ENCODE data around the gene ATXN7L1.

ATXN7L1 gene

DNA sequence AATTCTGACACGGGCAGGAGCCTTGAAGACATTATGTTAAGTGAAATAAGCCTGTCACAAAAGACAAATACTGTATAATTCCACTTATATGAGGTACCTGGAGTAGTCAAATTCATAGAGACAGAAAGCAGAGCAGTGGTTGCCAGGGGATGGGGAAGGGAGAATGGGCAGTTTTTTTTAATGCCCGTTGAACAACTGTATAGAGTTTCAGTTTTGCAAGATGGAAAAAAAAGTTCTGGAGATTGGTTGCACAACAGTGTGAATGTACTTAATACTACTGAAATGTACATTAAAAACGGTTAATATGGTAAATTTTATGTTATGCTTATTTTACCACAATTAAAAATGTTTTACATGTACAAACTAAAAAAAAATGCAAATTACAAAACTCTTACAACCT lies 231.5 kb downstream of the ATXN7L1 start:
- DNase-seq, result no peak
- no peak for ATAC-seq

DNA sequence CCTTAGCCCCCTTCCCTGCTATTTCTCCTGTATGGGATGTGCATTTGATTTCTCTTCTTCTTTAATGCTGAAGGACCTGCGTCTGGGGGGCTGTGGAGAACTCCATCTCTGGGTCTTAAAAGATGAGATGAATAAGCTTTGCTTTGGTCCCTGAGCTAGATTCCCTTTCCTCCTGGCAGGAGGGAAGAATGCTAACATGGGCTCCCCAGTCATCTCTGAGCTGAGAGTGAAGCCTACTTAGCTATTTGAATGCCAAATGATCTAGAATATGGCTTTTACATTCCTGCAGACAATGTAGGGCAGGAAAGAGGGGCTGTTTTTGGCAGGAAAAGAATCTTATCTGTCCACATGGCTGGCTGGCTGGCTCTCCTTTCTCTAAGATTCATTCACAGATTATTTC lies 232.5 kb downstream of the ATXN7L1 start:
- DNase-seq (no peak), ATAC-seq (no peak)

DNA sequence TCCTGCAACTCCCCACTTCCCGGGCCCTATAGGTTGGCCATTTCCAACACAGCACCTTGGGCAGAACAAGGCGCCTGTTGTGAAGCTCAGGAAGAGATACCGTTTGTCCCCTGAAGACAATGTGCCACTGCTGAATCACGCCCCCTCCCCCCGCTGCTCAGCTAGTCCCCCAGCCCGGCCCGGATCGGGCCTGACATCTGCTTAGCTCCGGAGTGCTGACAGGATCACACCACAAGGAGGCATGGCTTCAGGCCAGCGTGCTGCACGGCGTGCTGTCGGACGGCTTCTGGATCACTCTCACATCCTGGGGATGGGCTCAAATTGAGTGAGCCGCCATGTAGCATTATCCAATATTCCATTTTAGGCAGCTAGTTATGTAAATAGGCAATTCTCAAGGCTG lies 233.0 kb downstream of the ATXN7L1 start:
- no peak for ATAC-seq
- DNase-seq, result no peak

GRCh38 chr7:105642264-105642663 lies 234.1 kb downstream of the ATXN7L1 start:
- no peak for ATAC-seq

GRCh38 chr7:105640956-105641810 lies 235.2 kb downstream of the ATXN7L1 start:
- no peak for DNase-seq
- ATAC-seq, result no peak

More at GRCh38 chr7:105642264-105642663, 234.1 kb downstream of the ATXN7L1 start:
- DNase-seq, result no peak

GRCh38 chr7:105639667-105640493 lies 236.5 kb downstream of the ATXN7L1 start:
- no peak for ATAC-seq

DNA sequence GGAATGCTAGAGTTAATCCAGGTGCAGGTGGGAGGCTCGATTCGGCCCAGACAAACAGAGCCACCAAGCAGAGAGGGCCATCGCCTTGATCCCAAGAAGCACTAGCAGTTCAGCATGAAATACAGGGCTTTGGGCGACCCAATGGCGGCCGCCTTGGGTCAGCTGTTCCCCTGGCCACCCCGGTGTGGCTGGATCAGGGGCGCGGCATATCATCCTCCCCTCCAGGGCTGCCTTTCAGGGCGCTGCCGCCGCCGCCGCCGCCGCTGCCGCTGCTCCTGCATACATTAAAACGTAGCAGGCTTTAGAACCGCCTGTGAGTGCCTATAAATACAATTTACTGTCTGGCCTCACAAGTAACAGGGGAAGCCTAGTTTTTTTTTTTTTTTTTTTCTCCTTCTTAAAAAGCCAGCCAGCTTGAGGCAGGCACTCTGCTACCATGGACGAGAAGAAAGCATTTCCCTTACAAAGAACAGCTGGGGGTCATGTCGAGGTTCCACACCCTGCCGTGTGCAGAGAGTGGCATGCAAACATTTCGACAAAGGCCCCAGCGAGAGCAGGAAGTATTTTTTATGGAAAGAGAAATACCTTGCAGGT lies 237.4 kb downstream of the ATXN7L1 start:
- no peak for ATAC-seq
- no peak for DNase-seq

More at GRCh38 chr7:105639667-105640493, 236.5 kb downstream of the ATXN7L1 start:
- no peak for DNase-seq

DNA sequence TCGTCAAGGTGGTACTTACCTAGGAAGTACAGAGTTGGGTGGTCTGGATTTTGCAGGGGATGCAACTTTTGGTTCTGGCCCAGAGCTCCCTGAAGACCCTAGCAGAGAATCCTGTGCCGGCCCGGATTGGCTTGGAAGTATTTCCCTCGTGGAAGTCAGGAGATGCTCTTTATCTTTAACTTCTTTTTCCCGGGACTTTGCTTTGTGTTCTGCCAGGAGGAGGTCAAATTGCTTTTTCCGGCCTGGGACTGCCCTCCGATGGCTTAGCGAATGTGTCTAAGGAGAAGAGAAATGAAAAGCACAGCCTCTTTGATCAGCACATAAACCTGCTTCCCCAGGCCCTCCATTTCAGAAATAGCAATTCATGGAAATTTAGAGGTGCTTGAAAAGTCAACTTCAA lies 238.1 kb downstream of the ATXN7L1 start:
- DNase-seq, result no peak
- ATAC-seq, result no peak

DNA sequence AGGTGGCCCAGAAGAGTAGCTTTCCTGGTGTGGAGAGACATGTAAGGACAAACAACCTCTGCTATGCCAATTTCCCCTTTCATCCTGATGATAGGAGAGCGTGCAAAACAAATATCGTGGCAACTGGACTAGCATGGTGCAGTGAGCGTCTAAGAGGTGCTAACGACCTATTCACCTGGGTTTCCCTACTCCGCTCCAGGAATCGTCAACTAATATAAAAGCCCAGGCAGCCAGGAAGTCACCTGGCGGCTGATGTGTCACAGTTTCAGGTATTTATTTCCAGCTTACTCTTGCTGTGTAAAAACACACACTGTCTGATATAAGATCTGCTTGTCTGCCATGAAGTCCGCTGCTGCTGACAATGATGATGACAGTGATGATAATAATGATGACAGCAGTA lies 238.6 kb downstream of the ATXN7L1 start:
- no peak for DNase-seq
- no peak for ATAC-seq

DNA sequence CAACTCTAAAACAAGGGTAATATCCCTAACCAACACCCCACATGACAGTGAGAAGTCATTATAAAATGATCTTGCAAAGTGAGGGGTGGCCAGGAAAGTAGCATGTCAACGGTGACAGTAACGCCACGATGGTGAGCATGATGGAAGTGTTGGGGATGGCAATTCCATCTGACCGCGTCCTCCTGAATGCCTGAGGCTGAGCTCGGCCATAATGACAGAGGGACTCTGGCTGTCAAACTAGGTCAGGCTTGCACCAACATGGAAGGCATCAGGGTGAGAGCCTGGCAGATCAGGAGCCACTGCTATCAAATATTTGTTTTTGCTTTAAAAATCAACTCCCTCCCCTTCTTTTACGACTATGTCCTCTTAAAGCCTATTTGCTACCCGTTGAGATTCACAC lies 239.4 kb downstream of the ATXN7L1 start:
- no peak for DNase-seq
- no peak for ATAC-seq

DNA sequence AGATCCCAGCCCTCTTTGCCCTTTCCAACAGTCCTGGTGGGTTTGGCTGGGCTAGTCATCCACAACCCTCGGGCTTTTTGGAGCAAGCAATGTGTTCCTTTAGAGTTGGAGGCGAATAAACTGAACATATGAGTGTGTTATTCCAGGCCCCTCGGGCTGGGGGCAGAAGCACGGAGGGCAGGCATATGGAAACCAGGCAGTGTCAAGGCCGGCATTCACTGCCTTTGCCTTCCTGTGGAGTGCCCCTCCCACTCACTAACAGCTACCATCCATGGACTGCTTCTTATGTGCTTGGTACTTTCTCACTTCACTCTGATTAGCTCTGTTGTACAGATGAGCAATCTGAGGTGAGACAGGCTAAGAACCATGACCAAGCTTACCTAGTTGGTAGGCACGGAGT lies 241.2 kb downstream of the ATXN7L1 start:
- ATAC-seq (no peak), DNase-seq (no peak)

DNA sequence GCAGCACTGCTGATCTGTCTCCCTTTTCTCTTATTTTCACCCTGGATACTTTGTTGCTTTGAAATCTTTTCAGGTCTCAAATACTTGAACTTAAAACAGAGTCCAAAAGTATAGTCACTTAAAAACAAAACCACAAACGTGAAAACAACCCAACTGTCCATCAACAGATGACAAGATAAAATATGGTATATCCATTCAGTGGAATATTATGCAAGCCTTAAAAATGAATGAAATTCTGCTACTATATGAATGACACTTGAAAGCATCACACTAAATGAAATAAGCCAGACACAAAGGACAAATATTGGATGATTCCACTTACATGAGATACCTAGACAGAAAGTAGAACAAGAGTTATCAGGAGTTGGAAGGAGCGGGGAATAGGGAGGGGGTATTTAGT lies 250.4 kb downstream of the ATXN7L1 start:
- DNase-seq (no peak), ATAC-seq (no peak)

DNA sequence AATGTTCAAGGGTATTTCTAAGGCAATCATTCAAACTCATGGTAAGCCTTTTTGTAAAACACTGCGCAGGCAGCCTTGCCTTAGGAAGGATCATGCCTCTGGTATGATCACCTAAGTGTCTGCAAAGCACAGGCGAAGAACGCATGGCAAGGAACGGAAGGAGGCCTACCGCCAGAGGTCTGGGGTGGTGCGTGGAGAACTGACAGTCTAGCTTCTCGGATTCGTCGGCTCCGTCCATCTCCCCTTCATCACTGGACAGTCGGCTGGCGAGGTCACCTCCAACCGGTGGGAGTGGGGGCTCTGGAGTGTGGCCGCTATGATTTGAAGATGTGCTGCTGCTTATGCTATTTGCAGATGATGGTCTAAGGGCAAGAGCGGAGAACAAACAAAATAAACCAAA lies 252.5 kb downstream of the ATXN7L1 start:
- no peak for ATAC-seq
- no peak for DNase-seq

GRCh38 chr7:105623378-105623777 lies 253.0 kb downstream of the ATXN7L1 start:
- DNase-seq, result no peak
- no peak for ATAC-seq

DNA sequence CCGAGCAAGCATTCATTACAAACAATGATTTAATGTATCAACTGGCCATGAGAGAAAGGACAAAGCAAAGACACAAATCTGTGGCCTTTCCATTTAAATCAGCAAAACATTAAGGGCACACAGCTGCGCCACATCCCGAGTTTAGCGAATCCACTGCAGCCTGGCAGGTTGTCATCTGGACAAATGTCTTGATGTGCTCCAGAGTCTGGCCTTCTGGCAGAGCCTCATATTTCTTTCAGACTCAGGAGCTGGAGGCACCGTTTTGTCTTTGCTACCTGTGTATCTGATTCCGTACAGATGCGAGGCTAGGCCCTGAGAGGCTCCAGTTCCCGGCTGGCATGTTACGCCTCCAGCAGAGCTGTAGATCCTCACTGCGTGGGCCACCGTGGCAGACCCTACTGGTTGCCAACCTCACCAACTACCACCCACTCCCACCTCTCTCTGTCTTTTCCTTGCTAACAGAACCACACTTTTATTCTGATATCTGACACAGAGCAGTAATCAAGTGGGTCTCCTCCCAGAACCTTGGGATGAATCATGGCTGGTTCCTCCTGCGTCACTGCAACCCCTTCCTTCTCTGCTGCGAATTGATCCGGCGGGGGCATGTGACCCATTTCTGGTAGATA lies 254.2 kb downstream of the ATXN7L1 start:
- no peak for DNase-seq
- no peak for ATAC-seq

- DNase-seq (no peak), ATAC-seq (no peak)
These were observed 254.8 kb downstream of the ATXN7L1 start for GRCh38 chr7:105621617-105622016.

GRCh38 chr7:105621176-105621575 lies 255.2 kb downstream of the ATXN7L1 start:
- DNase-seq (no peak), ATAC-seq (no peak)

GRCh38 chr7:105619590-105619989 lies 256.8 kb downstream of the ATXN7L1 start:
- ATAC-seq (no peak), DNase-seq (no peak)

DNA sequence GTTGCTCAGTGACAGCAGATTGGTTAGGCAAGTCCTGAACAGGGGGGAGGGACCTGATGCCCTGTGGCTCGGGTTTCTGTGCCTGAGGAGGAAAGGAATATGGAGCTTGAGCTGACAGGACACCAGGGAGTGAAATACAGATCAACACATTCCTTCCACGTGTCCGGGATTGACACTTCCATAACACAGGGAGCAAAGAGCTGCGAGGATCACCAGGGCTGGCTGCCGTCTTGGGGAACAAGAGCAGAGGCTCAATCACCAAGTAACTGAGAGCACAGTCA lies 258.4 kb downstream of the ATXN7L1 start:
- ATAC-seq (no peak), DNase-seq (no peak)

DNA sequence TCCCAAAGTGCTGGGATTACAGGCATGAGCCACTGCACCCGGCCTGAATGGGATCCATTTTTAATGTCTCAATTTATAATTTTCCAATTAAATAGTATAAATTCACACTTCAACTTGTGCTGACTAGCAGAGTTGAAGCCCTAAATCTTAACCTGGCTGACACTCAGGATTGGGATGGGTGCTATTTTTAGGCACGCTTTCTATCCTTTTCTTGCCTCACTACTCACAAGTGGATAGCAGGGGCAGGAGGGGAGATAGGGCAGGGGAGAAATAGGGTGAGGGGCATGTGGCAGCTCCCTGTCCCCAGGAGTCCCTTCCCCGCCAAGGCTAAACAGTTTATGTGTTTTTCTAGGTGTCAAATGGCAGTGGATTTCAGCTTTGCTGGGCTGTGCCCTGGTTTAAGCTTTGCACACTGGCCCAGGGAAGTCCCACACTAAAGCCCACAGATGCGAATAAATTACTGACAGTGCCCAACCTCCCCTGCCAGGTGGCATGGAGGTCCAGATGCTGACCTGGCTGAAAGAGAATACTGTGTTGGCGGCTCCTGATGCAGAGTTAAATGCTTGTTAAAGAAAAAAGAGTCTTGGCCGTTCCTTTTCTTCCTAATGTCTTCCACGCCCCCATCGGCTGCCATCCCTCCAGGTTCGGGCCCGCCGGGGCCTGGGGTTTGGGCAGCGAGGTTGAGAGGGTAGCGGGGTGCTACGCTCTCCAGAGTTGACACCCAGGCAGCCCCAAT lies 259.0 kb downstream of the ATXN7L1 start:
- ATAC-seq, result no peak
- DNase-seq, result no peak

GRCh38 chr7:105614341-105614840 lies 262.0 kb downstream of the ATXN7L1 start:
- DNase-seq, result no peak
- no peak for ATAC-seq
